ENCODE results near the gene MKI67.

The MKI67 gene

GRCh38 chr10:128063736-128064107, 62.5 kb downstream of the MKI67 start:
- no peak for DNase-seq

DNA sequence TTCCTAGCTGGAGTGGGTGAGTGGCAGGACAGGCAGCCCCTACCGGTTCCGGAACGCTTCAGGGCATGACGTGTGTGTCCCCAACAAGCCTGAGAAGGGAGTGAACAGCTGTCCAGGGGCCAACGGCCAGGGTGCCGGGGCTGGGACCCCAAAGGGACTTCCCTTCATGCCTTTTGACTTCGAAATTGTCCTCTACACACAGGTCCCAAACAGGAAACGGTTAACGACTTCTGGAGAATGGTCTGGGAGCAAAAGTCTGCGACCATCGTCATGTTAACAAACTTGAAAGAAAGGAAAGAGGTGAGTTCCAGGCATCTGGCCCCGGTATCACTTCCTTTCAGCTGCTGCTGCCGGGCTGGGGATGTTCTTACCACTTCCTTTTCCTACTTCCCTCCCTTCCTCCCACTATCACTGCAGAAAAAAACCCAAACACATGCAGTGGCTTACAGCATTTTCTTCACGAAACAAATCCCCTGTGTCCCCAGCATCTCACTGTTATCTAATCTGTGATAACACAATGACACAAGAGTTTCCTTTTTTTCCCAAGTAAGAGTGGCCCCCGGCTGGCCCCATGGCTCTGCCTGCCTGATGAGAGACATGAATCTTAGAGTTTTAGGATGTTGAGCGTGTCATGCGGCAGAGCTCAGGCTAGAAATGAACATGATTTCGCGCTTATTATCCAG, 63.2 kb downstream of the MKI67 start:
- DNase-seq = no peak

- no peak for DNase-seq
Observed at GRCh38 chr10:128062331-128062880, 63.8 kb downstream of the MKI67 start.

- DNase-seq = no peak
Observed at GRCh38 chr10:128061306-128062300, 64.6 kb downstream of the MKI67 start.

DNA sequence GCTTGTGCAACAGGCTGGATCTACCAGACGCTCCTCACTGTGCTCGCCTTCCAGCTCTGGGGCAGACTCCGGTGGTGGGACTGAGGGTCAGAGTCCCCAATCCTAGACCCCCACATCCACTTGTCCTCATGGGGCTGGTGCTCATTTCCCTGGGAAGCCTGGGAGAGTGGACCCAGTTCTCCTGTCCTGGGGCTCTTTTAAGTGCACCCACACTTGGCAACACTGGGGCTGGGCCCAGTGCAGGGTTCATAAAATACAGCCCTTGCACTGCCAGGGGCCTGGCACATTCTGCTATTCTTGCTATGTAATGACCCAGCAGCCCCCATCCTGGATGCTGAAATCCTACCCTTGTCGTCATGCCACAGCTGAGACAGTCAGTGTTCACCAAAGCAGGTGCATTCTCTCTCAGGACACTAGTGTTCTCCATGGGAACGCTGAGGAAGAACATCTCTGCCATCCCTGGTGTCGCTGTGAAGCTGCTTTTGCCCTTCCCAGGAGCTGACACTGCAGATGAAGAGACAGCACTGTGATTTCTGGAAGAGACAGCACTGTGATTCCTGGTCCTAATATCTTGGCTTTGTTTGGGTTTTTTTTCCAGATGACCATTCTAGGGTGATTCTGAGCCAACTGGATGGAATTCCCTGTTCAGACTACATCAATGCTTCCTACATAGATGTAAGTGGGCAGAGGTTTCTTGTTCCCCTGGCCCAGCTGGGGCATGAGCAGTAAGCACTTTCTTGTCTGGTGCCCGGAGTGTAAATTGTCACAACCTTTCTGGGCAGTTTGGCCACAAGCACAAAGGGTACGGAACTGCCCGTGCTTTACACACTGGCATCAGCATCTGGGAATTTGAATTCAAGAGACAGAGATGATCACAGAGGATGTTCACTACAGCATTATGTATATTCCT, 65.6 kb downstream of the MKI67 start:
- DNase-seq = no peak

DNA sequence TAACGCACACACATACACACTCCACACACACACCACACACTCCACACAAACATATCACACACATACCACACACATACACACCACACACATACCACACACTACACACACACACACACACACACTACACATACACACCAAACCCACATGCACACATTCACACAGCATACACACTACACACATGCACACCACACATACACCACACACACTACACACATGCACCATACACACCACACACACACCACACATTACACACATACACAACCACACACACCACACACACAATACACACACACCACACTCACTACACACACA, 66.3 kb downstream of the MKI67 start:
- DNase-seq = no peak

- no peak for DNase-seq
Observed at GRCh38 chr10:128059266-128059981, 66.8 kb downstream of the MKI67 start.

GRCh38 chr10:128058750-128059134, 67.5 kb downstream of the MKI67 start:
- no peak for DNase-seq

DNA sequence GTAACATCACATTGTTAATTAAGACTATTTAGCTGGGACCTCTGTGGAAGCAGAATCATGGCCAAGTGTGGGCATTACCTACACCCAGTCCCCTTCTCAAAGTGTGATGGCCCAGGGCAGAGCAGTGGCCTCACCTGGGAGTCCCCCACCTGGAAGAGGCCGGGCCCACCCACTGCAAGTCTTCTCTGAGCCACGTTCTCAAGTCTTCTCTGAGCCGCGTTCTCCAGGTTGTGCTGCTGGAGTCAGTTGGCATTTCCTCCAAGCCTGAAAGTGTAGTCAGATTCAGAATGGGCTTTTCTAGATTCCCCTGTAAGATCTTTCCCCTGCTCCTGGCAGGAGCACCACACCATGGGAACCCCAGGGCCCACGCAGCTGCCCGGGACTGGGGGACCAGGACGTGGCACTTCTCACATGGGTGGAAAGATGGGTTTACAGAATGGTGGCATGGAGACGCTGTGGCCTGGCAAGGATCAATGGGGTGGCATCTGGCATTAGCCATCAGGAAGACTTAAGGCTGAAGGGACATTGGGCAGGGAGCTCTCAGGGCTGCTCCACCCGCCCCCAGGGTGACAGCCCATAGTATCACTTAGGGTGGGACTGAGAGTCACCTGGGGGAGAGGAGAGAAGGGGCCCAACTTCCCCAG, 68.0 kb downstream of the MKI67 start:
- DNase-seq = no peak

DNA sequence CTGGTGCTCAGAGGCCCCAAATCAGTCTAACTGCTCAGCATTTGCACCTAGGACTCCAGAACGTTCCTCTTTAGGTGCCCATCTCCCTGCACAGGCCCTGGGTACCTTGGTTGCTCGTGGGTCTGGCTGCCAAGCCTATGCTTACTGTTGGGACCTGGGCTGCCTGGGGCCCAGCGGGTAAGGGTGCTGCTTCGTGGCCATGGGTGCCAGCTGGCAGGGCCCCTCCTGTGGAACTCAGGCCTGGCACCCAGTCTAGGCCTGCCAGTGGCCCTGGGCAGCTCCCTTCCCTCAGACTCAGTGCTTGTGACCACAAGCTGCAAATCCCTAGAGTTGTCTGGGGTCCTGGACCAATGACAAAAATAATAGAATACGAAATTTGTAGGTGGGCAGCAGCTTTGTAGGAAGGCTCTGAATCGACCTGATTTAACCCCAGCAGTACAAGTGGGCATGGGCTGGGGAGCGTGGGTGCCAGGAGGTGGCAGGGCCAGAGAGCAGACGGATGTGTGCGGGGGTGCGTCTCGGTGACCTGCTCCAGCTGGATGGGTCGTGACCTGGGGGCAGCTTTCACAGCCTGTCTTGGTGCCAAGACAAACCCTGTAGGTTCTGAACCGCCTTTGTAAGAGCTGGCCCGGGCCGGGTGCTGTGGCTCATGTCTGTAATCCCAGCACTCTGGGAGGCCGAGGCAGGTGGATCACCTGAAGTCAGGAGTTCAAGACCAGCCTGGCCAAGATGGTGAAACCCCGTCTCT, 69.7 kb downstream of the MKI67 start:
- no peak for DNase-seq

DNA sequence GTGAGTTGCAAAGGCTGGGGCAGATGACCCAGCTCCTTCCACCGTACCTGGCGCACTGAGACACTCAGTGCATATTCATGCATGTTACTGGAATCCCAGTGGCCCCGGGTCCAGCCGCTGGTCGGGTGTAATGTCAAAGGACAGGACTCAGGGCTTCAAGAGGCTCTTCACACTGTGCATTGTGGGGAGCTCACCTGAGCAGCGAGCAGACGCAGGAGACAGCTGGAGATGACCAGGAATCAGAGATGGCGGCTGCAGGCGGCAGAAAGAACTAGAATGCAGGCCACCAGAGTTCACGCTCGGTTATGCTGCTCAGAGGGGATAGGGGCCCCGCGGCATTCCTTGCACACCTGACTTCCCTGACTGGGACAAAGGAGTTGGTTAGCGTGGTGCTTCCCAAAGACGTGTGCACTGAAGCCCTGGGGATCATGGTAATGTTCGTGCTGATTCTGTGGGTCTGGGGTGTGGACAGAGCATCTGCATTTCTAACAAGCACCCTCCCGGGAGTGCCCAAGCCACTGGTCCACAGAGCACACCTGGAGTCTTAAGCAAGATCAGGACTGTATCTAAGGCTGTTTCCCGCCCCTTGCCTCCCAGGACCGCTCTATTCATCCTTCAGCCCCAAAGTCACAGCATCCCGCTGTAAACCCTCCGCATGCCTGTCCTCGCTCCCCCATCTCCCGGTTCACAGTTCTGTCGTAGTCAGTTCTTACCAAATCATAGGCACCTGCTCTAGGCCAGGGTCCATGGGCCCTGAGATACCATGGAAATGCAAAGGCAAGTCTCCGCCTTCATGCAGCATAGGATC, 71.0 kb downstream of the MKI67 start:
- no peak for DNase-seq

DNA sequence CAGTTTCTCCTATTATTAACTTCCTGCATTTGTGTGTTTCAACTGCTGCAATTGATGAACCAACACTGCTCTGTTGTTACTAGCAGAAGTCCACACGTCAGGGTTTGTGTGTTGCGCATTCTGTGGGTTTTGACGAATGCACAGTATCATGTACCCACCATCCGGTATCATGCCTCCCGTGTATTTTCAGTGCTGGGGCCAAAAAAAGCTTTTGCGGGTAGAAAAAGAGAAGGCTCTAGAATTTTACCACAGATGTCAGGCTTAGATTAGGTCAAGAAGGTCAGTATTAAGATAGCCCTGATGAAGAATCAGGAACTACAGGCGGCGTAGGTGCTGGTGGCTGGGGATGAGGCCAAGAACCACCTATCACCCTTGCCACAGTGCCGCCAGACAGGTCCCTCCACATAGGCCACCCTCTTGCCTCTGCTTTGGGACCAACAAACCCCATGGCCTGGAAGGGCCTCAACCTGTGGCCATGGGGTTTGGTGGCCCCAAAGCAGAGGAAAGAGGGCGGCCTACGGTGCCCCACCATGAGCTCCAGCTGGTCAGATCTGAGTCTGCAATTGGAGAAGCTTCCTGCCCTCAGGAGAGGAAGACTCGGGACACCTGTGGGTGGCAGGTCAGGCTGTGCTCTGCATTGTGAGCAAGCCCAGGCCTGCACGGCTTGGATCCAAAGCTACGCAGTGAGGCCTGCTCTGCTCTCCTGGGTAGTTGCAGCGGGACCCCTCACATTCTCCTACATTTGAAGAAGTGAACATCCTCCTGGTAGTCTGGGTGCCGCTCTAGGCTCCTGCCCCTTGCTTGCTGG, 71.9 kb downstream of the MKI67 start:
- no peak for DNase-seq

GRCh38 chr10:128053356-128053755, 72.9 kb downstream of the MKI67 start:
- no peak for DNase-seq

GRCh38 chr10:128052696-128053095, 73.5 kb downstream of the MKI67 start:
- DNase-seq = no peak

DNA sequence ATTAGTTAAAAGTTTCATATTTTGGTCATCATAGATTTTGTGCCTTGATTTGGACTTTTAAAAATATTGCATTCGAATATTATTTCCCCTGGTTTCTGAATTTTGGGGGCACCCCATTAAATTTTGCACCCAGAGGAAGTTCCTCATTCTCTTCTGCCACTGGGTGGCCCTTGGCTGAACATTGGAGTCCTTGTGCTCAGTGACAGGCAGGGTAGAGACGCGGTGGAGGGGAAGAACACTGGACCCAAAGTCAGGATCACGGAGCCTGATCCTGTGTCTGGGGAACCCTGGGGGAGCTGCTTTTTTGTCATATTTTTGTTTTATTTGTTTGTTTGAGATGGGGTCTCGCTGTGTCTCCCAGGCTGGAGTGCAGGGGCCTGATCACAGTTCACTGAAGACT, 74.7 kb downstream of the MKI67 start:
- DNase-seq = no peak

- no peak for DNase-seq
Observed at GRCh38 chr10:128050936-128051335, 75.3 kb downstream of the MKI67 start.

- DNase-seq = no peak
Observed at GRCh38 chr10:128050121-128050516, 76.1 kb downstream of the MKI67 start.

- no peak for DNase-seq
Observed at GRCh38 chr10:128049226-128050120, 76.8 kb downstream of the MKI67 start.
